Heart right ventricle (tissue), 16 donors: Measurements from ENCODE around the gene ZNF423. TPM values are rescaled to one million over a fixed set of nuclear protein-coding genes. Genes with fewer than 3 reads are reported as not detected.

Source experiments
- ATAC-seq, 8 donors: fragments of 200-7000 bp; cut with Tn5 transposase; one replicate each; pipeline ENCODE4 v1.9.1; 2020; ENCODE audit warnings: mild to moderate bottlenecking in 8 of 8, moderate library complexity in 8 of 8, moderate number of reproducible peaks in 1 of 8
- DNase-seq, 2 donors: peaks; one replicate each; pipeline ENCODE4 v3.0.0-alpha.2; 2020
- H3K27ac ChIP-seq, 10 donors: fragments of 200-600 bp; sonication (generic) in 2 of 10; one replicate each; pipeline versions ENCODE4 v1.5.0 to v1.8.0; 2020 to 2022; ENCODE audit warnings: mild to moderate bottlenecking in 3 of 10
- H3K27me3 ChIP-seq, 7 donors: fragments of 200-600 bp; one replicate each; pipeline ENCODE4 v1.8.0; 2021 to 2022; ENCODE audit warnings: mild to moderate bottlenecking in 2 of 7
- H3K36me3 ChIP-seq, 9 donors: fragments of 200-600 bp; sonication (generic) in 1 of 9; one replicate each; pipeline versions ENCODE4 v1.5.0 to v1.8.0; 2020 to 2022; ENCODE audit warnings: mild to moderate bottlenecking in 2 of 9
- H3K4me1 ChIP-seq, 9 donors: fragments of 200-600 bp; sonication (generic) in 1 of 9; one replicate each; pipeline versions ENCODE4 v1.5.0 to v1.8.0; 2020 to 2022; ENCODE audit warnings: mild to moderate bottlenecking in 4 of 9
- H3K4me3 ChIP-seq, 10 donors: fragments of 200-600 bp; sonication (generic) in 2 of 10; one replicate each; pipeline versions ENCODE4 v1.5.0 to v1.8.0; 2020 to 2022; ENCODE audit warnings: mild to moderate bottlenecking in 7 of 10, moderate library complexity in 2 of 10
- H3K9me3 ChIP-seq, 11 donors: fragments of 200-600 bp in 10 of 11; sonication (generic) in 2 of 11; one replicate each; pipeline versions ENCODE4 v1.5.0 to v1.8.0; 2013 to 2022; ENCODE audit warnings: mild to moderate bottlenecking in 2 of 11, control low read depth in 1 of 11, moderate library complexity in 1 of 11
- CTCF ChIP-seq, 9 donors: fragments of 200-600 bp; sonication (generic) in 2 of 9; IDR thresholded peaks; one replicate each; pipeline versions ENCODE4 v1.5.0 to v1.8.0; 2021 to 2022; ENCODE audit warnings: antibody characterized with exemption in 9 of 9, mild to moderate bottlenecking in 5 of 9, moderate library complexity in 1 of 9
- WGBS, 2 donors: extraction: QIAGEN DNeasy Blood & Tissue Kit; methylation state at CpG; one replicate each; pipeline ENCODE4 v1.1.7; 2013; ENCODE audit warnings: inconsistent platforms in 1 of 2; 5-methylcytosine and 5-hydroxymethylcytosine counted together
- intact Hi-C, 10 donors: fragments of 100-400 bp; cut with DNase I; formaldehyde crosslinking; loops; one replicate each; pipeline versions ENCODE4 v1.11.1 to v1.14.2; 2022
- polyA plus RNA-seq, 2 donors: library from polyadenylated mRNA; stranded (reverse); fragments of 200-250 nt; gene quantifications; one replicate each; pipeline ENCODE4 v1.2.3, GENCODE V29; 2013
- total RNA-seq, 10 donors: library from RNA; stranded (reverse); fragmentation: NEBNext Ultra II Directional in 3 of 10; extraction: Animal tissue kit (Norgen Biotek cat#: 25700) in 3 of 10; gene quantifications; one replicate each; pipeline versions ENCODE4 v1.2.1 to v1.2.4, GENCODE V29; 2021 to 2023
- donor health status: Arrhythmogenic right ventricular cardiomyopathy.
- donor health status: ischemic (EF 13 %, LVEDD 7.1; RV severe dilation, severe dysfunction).
- donor health status: healthy with polysubstance abuse.
- donor health status: DM: no; HTN: yes; CAD: no.
- donor health status: DM: no; HTN: no; CAD: no.
- donor health status: ischemic (EF 25% LVEDD 6.9; RV normal size, moderate dysfunction).
- donor health status: ischemic (EF 25% LVEDD 5.7; RV mildly dilated, moderate dysfunction).
- donor health status: healthy.
- donor health status: DM: yes; HTN: yes; CAD: no.
- donor health status: Ischemic cardiomyopathy.
- donor health status: ischemic (EF 35%, LVEDD 5.7; RV mildly dilated, moderate dysfunction).
- donor health status: nonischemic (EF 11% LVEDD 7.7; RV severe dilation, severe dysfunction).
- donor health status: DM: yes; HTN: yes; CAD: no.
- donor health status: PGD.
- donor health status: ischemic (EF 29% LVEDD 5.4; RV normal size, mild dysfunction).
- donor health status: nonischemic (EF 23%, LVEDD 6.1; RV moderate dilation, normal function).

Gene ZNF423
- total and polyA plus RNA-seq, 12 donors, result 2.6 to 10.6 (median 7.0) TPM

GRCh38 chr16:49546735-49547134, 309.2 kb downstream of the ZNF423 start:
- H3K4me1 ChIP-seq, result peaks cover 0 to 5% (median 0%) of the 10 kb centered on the region in 9 donors
- ATAC-seq (no peak), DNase-seq (no peak)
- H3K36me3 ChIP-seq, result no peaks in the 10 kb centered on the region
- H3K27ac ChIP-seq, result no peak overlapping the region
- H3K9me3 ChIP-seq, result no peaks in the 10 kb centered on the region
- intact Hi-C loops, result no loop called here
- H3K4me3 ChIP-seq, result no peak overlapping the region
- WGBS, 2 donors, result 78 to 80% methylated on average over 1 of the region's 1 CpG
- no peaks in the 10 kb centered on the region for H3K27me3 ChIP-seq
- TF ChIP-seq CTCF (IDR thresholded peaks at IDR 0.05), result no peak

- no peak for TF ChIP-seq CTCF (IDR thresholded peaks at IDR 0.05)
- no peak overlapping the region for H3K27ac ChIP-seq
- no peak overlapping the region for H3K4me3 ChIP-seq
- H3K9me3 ChIP-seq, result no peaks in the 10 kb centered on the region
- WGBS, 2 donors, result 60 to 75% methylated on average over 6 of the region's 6 CpGs
- no peak for ATAC-seq
- no peak for DNase-seq
- H3K36me3 ChIP-seq, result no peaks in the 10 kb centered on the region
- H3K4me1 ChIP-seq, result peaks cover 0 to 5% (median 0%) of the 10 kb centered on the region in 9 donors
- no peaks in the 10 kb centered on the region for H3K27me3 ChIP-seq
- intact Hi-C loops, result no loop called here
Measured at GRCh38 chr16:49545741-49546448, 310.0 kb downstream of the ZNF423 start.

GRCh38 chr16:49545243-49545642, 310.7 kb downstream of the ZNF423 start:
- intact Hi-C loops, result no loop called here
- Histone ChIP-seq H3K4me1 (peaks cover 0 to 7% (median 0%) of the 10 kb centered on the region in 9 donors), H3K9me3 (no peaks in the 10 kb centered on the region), H3K27me3 (no peaks in the 10 kb centered on the region), H3K36me3 (no peaks in the 10 kb centered on the region), H3K27ac (no peak overlapping the region), H3K4me3 (no peak overlapping the region)
- 96 to 99% methylated on average over 4 of the region's 4 CpGs for WGBS, 2 donors
- no peak for ATAC-seq
- TF ChIP-seq CTCF (IDR thresholded peaks at IDR 0.05), result no peak
- no peak for DNase-seq

- Histone ChIP-seq H3K9me3 (no peaks in the 10 kb centered on the region), H3K4me1 (peaks cover 0 to 10% (median 0%) of the 10 kb centered on the region in 9 donors), H3K27me3 (no peaks in the 10 kb centered on the region), H3K36me3 (no peaks in the 10 kb centered on the region), H3K27ac (no peak overlapping the region), H3K4me3 (no peak overlapping the region)
- intact Hi-C loops, result no loop called here
- no peak for ATAC-seq
- no peak for DNase-seq
- TF ChIP-seq CTCF (IDR thresholded peaks at IDR 0.05), result no peak
- whole genome bisulfite sequencing, 2 donors, result 94% methylated on average over 10 of the region's 10 CpGs
Measured at GRCh38 chr16:49544828-49545227, 311.1 kb downstream of the ZNF423 start.
